Keratinocyte (primary cell): Measurements from ENCODE around the gene LHPP. TPM values are rescaled to one million over a fixed set of nuclear protein-coding genes. Genes with fewer than 3 reads are reported as not detected.

ENCODE experiments used
- DNase-seq: peaks from one replicate; pipeline ENCODE4 v3.0.0-alpha.2; 2011; ENCODE audit warnings: low read depth, missing footprints, low spot score
- FAIRE-seq: peaks from 2 replicates; lab custom pipeline; 2011; peaks lifted over from hg19 to GRCh38; lab: Jason Lieb, UNC
- H2AFZ ChIP-seq: 2 replicates; pipeline ENCODE4 v1.6.0; 2012; ENCODE audit warnings: low read length, control low read depth, inconsistent platforms; ENCODE audit not compliant: control insufficient read depth
- H3K27ac ChIP-seq: 2 replicates; pipeline ENCODE4 v1.5.1; 2011; ENCODE audit warnings: low read length; ENCODE audit not compliant: control insufficient read depth, insufficient read depth
- H3K27me3 ChIP-seq: 3 replicates; pipeline ENCODE4 v1.6.0; 2011; ENCODE audit warnings: low read length; ENCODE audit not compliant: control insufficient read depth, insufficient read depth; ENCODE audit errors: extremely low read depth
- H3K36me3 ChIP-seq, 2 experiments: 2 replicates in 1 of 2; 3 replicates in 1 of 2; pipeline ENCODE4 v1.5.1; 2011; ENCODE audit warnings: low read length in 2 of 2, mild to moderate bottlenecking in 1 of 2; ENCODE audit not compliant: control insufficient read depth in 2 of 2, insufficient read depth in 2 of 2; ENCODE audit errors: extremely low read depth in 1 of 2
- H3K4me1 ChIP-seq: 3 replicates; pipeline ENCODE4 v1.5.1; 2011; ENCODE audit warnings: low read length; ENCODE audit not compliant: control insufficient read depth, insufficient read depth; ENCODE audit errors: extremely low read depth
- H3K4me2 ChIP-seq: 3 replicates; pipeline ENCODE4 v1.6.0; 2011; ENCODE audit warnings: low read depth, low read length; ENCODE audit not compliant: control insufficient read depth, insufficient read depth; ENCODE audit errors: extremely low read depth
- H3K4me3 ChIP-seq, 3 experiments: fragments of 200-600 bp in 1 of 3; sonication (generic) in 1 of 3; 2 replicates in 2 of 3; 3 replicates in 1 of 3; pipeline ENCODE4 v1.5.1; 2011 to 2016; ENCODE audit warnings: low read length in 3 of 3, mild to moderate bottlenecking in 3 of 3, control low read depth in 2 of 3, inconsistent platforms in 1 of 3, low read depth in 1 of 3, mixed read lengths in 1 of 3, mixed run types in 1 of 3, moderate library complexity in 1 of 3; ENCODE audit not compliant: control insufficient read depth in 2 of 3, insufficient read depth in 2 of 3; ENCODE audit errors: extremely low read depth in 1 of 3
- H3K79me2 ChIP-seq: 2 replicates; pipeline ENCODE4 v1.6.0; 2012; ENCODE audit warnings: low read length; ENCODE audit not compliant: control insufficient read depth, insufficient read depth
- H3K9ac ChIP-seq: 3 replicates; pipeline ENCODE4 v1.6.0; 2011; ENCODE audit warnings: low read length; ENCODE audit not compliant: control insufficient read depth, insufficient read depth; ENCODE audit errors: extremely low read depth
- H3K9me1 ChIP-seq: 3 replicates; pipeline ENCODE4 v1.6.0; 2011; ENCODE audit warnings: low read length; ENCODE audit not compliant: control insufficient read depth, insufficient read depth; ENCODE audit errors: extremely low read depth
- H3K9me3 ChIP-seq: 2 replicates; pipeline ENCODE4 v1.5.1; 2012; ENCODE audit warnings: low read depth, low read length; ENCODE audit not compliant: control insufficient read depth
- H4K20me1 ChIP-seq: 3 replicates; pipeline ENCODE4 v1.6.0; 2011; ENCODE audit warnings: low read length; ENCODE audit not compliant: control insufficient read depth, insufficient read depth; ENCODE audit errors: extremely low read depth
- EZH2 ChIP-seq: IDR thresholded peaks from one replicate; pipeline ENCODE4 v1.6.1; 2012; ENCODE audit warnings: inconsistent platforms, mild to moderate bottlenecking, low read length, moderate library complexity
- dilution Hi-C: fragments of 300-500 bp; cut with MboI; formaldehyde crosslinking; loops from one replicate; pipeline ENCODE4 v1.7.0; 2020; ENCODE audit warnings: low sequenced_read_pairs; ENCODE audit not compliant: extremely low pct_ligation_motif_present
- polyA plus RNA-seq, 5 experiments: library from polyadenylated mRNA; depleted of rRNA in 3 of 5; stranded (reverse) in 3 of 5; stranded (forward) in 1 of 5; unstranded in 1 of 5; fragments of >200 nt; gene quantifications; 1 replicate in 1 of 5; 2 replicates in 3 of 5; 3 replicates in 1 of 5; pipeline versions ENCODE4 v1.2.1 to v1.2.3, GENCODE V29; 2011 to 2012; ENCODE audit warnings: missing spikeins in 2 of 5, low read depth in 1 of 5, low replicate concordance in 1 of 5
- TF ChIP-seq, protein P1 (sequence below), 3 experiments: IDR thresholded peaks in 1 of 3; conservative IDR thresholded peaks in 1 of 3; optimal IDR thresholded peaks in 1 of 3; 2 replicates in 2 of 3; 3 replicates in 1 of 3; pipeline versions ENCODE3 to v1.5.1; 2011; ENCODE audit warnings: low read length in 3 of 3, mild to moderate bottlenecking in 3 of 3, moderate library complexity in 2 of 3, control low read depth in 1 of 3, inconsistent platforms in 1 of 3; ENCODE audit not compliant: insufficient read depth in 2 of 3; ENCODE audit errors: extremely low read depth in 1 of 3

The LHPP gene
- polyA plus RNA-seq, 1 donor (not counting 4 experiments of a cell fraction or from before 2014, with no cell fraction given): 13.1 TPM

DNA sequence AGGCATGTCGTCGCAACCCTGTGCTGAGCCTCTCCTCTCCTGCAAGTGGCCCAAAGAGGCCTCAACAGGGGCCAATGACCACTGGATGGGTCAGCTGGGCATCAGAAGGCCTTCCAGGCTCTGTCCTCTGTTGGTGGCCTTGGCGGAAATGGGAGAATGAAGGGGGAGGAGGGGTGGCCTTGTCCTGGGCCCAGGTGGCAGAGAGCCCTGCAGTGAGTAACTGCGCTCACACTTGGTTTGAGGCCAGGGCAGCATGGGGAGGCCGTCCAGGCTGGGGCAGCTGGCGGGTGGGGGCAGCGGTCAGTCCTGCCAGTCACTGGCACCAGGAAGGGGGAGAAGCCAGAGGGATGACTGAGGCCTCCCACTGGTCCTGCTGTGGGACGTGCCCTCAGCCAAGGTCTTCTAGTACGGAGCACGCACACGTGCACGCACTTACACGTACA, 59.8 kb downstream of the LHPP start:
- TF ChIP-seq EZH2: no peak
- TF ChIP-seq, protein P1, sequence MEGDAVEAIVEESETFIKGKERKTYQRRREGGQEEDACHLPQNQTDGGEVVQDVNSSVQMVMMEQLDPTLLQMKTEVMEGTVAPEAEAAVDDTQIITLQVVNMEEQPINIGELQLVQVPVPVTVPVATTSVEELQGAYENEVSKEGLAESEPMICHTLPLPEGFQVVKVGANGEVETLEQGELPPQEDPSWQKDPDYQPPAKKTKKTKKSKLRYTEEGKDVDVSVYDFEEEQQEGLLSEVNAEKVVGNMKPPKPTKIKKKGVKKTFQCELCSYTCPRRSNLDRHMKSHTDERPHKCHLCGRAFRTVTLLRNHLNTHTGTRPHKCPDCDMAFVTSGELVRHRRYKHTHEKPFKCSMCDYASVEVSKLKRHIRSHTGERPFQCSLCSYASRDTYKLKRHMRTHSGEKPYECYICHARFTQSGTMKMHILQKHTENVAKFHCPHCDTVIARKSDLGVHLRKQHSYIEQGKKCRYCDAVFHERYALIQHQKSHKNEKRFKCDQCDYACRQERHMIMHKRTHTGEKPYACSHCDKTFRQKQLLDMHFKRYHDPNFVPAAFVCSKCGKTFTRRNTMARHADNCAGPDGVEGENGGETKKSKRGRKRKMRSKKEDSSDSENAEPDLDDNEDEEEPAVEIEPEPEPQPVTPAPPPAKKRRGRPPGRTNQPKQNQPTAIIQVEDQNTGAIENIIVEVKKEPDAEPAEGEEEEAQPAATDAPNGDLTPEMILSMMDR (optimal IDR thresholded peaks at IDR 0.05 in 1 of 3, IDR thresholded peaks at IDR 0.05 in 1 of 3, conservative IDR thresholded peaks at IDR 0.05 in 1 of 3; ENCODE audit: extremely low read depth in 1 of 3, insufficient read depth in 2 of 3, low read length in 3 of 3): no peak
- no peak for FAIRE-seq
- no peaks in the 10 kb centered on the region for H4K20me1 ChIP-seq

DNA sequence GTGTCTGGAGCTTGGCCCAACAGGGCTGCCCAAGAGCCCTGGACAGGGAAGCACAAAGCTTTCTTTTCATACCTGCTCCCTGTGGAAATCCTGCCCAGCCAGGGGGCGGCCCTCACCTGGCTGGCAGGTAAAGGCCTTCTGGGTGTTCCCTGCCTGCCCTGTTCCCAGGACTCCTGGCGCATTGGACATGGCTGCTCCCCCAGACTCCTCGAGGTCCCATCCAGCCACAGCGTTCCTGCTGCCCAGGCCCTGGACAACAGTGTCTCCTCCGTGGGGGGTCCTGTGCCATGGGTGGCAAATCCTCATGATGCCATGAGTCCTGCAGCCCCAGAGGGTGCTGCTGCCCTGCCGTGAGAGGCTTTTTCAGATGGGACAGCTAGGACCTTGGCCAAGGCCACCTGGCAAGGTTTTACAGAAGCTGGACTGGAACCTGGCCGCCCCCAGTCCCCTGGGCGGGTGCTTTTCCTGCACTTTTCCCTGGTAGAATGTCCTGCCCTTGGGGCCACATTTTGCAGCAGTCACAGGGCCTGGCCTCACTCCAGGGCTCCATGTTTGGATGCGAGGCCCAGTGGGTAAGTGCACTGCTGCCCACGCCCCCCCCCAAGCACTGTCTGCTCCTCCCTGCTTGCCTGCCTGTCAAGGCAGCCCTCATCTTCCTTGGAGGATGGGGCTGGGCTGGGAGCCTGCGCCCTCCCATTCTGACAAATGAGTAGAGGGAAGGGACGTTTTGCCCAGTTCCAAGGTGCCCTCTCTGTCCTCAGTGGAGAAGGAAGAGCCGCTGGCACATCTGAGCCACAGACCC, 60.7 kb downstream of the LHPP start:
- dilution Hi-C loops: no loop called here
- Histone ChIP-seq H2AFZ (no peak overlapping the region), H3K27me3 (no peaks in the 10 kb centered on the region)

More for the DNA sequence above, 59.8 kb downstream of the LHPP start:
- H3K9me3 ChIP-seq: no peaks in the 10 kb centered on the region
- H3K4me3 ChIP-seq: no peak overlapping the region
- no peaks in the 10 kb centered on the region for H3K27me3 ChIP-seq
- H3K9me1 ChIP-seq: no peaks in the 10 kb centered on the region
- H3K27ac ChIP-seq: no peak overlapping the region
- no peak overlapping the region for H3K4me2 ChIP-seq
- no peak overlapping the region for H3K9ac ChIP-seq
- peaks cover 10% of the 10 kb centered on the region for H3K4me1 ChIP-seq
- no peak for DNase-seq
- H3K36me3 ChIP-seq: no peaks in the 10 kb centered on the region
- H2AFZ ChIP-seq: no peak overlapping the region
- dilution Hi-C loops: no loop called here
- H3K79me2 ChIP-seq: no peaks in the 10 kb centered on the region

More for the DNA sequence above, 60.7 kb downstream of the LHPP start:
- no peak for TF ChIP-seq EZH2
- TF ChIP-seq, protein P1 (optimal IDR thresholded peaks at IDR 0.05 in 1 of 3, IDR thresholded peaks at IDR 0.05 in 1 of 3, conservative IDR thresholded peaks at IDR 0.05 in 1 of 3; ENCODE audit: extremely low read depth in 1 of 3, insufficient read depth in 2 of 3, low read length in 3 of 3): no peak
- no peak overlapping the region for H3K9ac ChIP-seq
- no peaks in the 10 kb centered on the region for H3K9me3 ChIP-seq
- no peak for FAIRE-seq
- DNase-seq: no peak
- peaks cover 10% of the 10 kb centered on the region for H3K4me1 ChIP-seq
- H3K4me2 ChIP-seq: no peak overlapping the region
- H4K20me1 ChIP-seq: no peaks in the 10 kb centered on the region
- H3K9me1 ChIP-seq: no peaks in the 10 kb centered on the region
- H3K79me2 ChIP-seq: no peaks in the 10 kb centered on the region
- H3K4me3 ChIP-seq: no peak overlapping the region
- no peak overlapping the region for H3K27ac ChIP-seq
- H3K36me3 ChIP-seq: no peaks in the 10 kb centered on the region
